GM06990 (cell line): ENCODE results near the gene HELZ.

Source experiments
- DNase-seq: peaks from one replicate; pipeline ENCODE4 v3.0.0-alpha.2; 2011; ENCODE audit not compliant: insufficient read length; ENCODE audit errors: extremely low read depth
- H3K27me3 ChIP-seq: replicated peaks from 2 replicates; pipeline ENCODE4 v1.6.0; 2011; ENCODE audit warnings: low read length; ENCODE audit not compliant: control insufficient read depth, insufficient read depth
- H3K36me3 ChIP-seq: 2 replicates; pipeline ENCODE4 v1.5.1; 2011; ENCODE audit warnings: low read length; ENCODE audit not compliant: control insufficient read depth, insufficient read depth
- H3K4me3 ChIP-seq: replicated peaks from 2 replicates; pipeline ENCODE4 v1.5.1; 2011; ENCODE audit warnings: low read depth, mild to moderate bottlenecking, control low read depth, low read length
- CTCF ChIP-seq: IDR thresholded peaks from 2 replicates; pipeline ENCODE4 v1.5.1; 2011; ENCODE audit warnings: low read length, control low read depth, mild to moderate bottlenecking, inconsistent platforms; ENCODE audit not compliant: insufficient read depth, poor library complexity, severe bottlenecking

The HELZ gene

GRCh38 chr17:67055811-67056745 is 188.9 kb downstream of the HELZ start:
- Histone ChIP-seq H3K4me3 (no peak overlapping the region), H3K36me3 (no peaks in the 10 kb centered on the region), H3K27me3 (no peaks in the 10 kb centered on the region)
- no peak for TF ChIP-seq CTCF
- no peak for DNase-seq

GRCh38 chr17:67055041-67055443 is 190.0 kb downstream of the HELZ start:
- H3K36me3 ChIP-seq: no peaks in the 10 kb centered on the region
- no peak for DNase-seq
- no peaks in the 10 kb centered on the region for H3K27me3 ChIP-seq
- no peak for TF ChIP-seq CTCF
- H3K4me3 ChIP-seq: no peak overlapping the region

GRCh38 chr17:67054608-67055007 is 190.4 kb downstream of the HELZ start:
- TF ChIP-seq CTCF: no peak
- no peak for DNase-seq
- no peak overlapping the region for H3K4me3 ChIP-seq

GRCh38 chr17:67054011-67054591 is 190.9 kb downstream of the HELZ start:
- H3K27me3 ChIP-seq: no peaks in the 10 kb centered on the region
- TF ChIP-seq CTCF: no peak
- H3K36me3 ChIP-seq: no peaks in the 10 kb centered on the region
- no peak for DNase-seq
- no peak overlapping the region for H3K4me3 ChIP-seq

More at GRCh38 chr17:67054608-67055007, 190.4 kb downstream of the HELZ start:
- no peaks in the 10 kb centered on the region for H3K36me3 ChIP-seq
- H3K27me3 ChIP-seq: no peaks in the 10 kb centered on the region

- no peak overlapping the region for H3K4me3 ChIP-seq
- no peak for TF ChIP-seq CTCF
- DNase-seq: no peak
- H3K36me3 ChIP-seq: no peaks in the 10 kb centered on the region
- H3K27me3 ChIP-seq: no peaks in the 10 kb centered on the region
These were observed 191.5 kb downstream of the HELZ start for GRCh38 chr17:67053438-67054000.
